Measurements from ENCODE around the gene NLRP7. TPM values are rescaled to one million over a fixed set of nuclear protein-coding genes. Genes with fewer than 3 reads are reported as not detected.
"Not testable (repeated sequence)": the region's sequence is repeated elsewhere in the genome, so short reads cannot be mapped to it uniquely, and the experiment has no call there.

Gene NLRP7
- total and polyA plus RNA-seq, 8 donors: 0.06 TPM; not detected in 7

- ATAC-seq (no peak), DNase-seq (no peak), FAIRE-seq (no peak)
- no peak for TF ChIP-seq CTCF (IDR thresholded peaks at IDR 0.05)
- WGBS, 2 donors: 29 to 40% methylated on average over 2 of the region's 2 CpGs
- no peaks in the 10 kb centered on the region for H3K27me3 ChIP-seq
- no peaks in the 10 kb centered on the region for H3K4me1 ChIP-seq
- H3K4me3 ChIP-seq: no peak overlapping the region
- H3K36me3 ChIP-seq: no peaks in the 10 kb centered on the region
- intact Hi-C loops (cut with DNase I): no loop called here
- no peak overlapping the region for H3K27ac ChIP-seq
- H3K9me3 ChIP-seq: no peaks in the 10 kb centered on the region
These were observed 2.1 kb upstream of the NLRP7 start for GRCh38 chr19:54949412-54949811.

- WGBS, 2 donors: 39 to 48% methylated on average over 11 of the region's 11 CpGs
- intact Hi-C loops (cut with DNase I); H3K36me3 ChIP-seq; H3K9me3 ChIP-seq; H3K4me3 ChIP-seq; ATAC-seq; H3K4me1 ChIP-seq; FAIRE-seq; DNase-seq; H3K27ac ChIP-seq; H3K27me3 ChIP-seq: not testable (repeated sequence)
These were observed 3.5 kb downstream of the NLRP7 start for GRCh38 chr19:54943772-54944361.

- intact Hi-C loops (cut with DNase I); DNase-seq; H3K36me3 ChIP-seq; H3K27ac ChIP-seq; H3K4me3 ChIP-seq; H3K27me3 ChIP-seq; H3K4me1 ChIP-seq; FAIRE-seq; ATAC-seq; H3K9me3 ChIP-seq: not testable (repeated sequence)
- 56 to 78% methylated on average over 9 to 15 of the region's 28 CpGs for WGBS, 2 donors
These were observed 7.8 kb downstream of the NLRP7 start for GRCh38 chr19:54939538-54939937.

- ATAC-seq: no peak
- H3K27ac ChIP-seq: no peak overlapping the region
- no peaks in the 10 kb centered on the region for H3K27me3 ChIP-seq
- H3K4me1 ChIP-seq: no peaks in the 10 kb centered on the region
- DNase-seq: no peak
- no peak for TF ChIP-seq CTCF (IDR thresholded peaks at IDR 0.05)
- no peaks in the 10 kb centered on the region for H3K36me3 ChIP-seq
- FAIRE-seq: no peak
- no peaks in the 10 kb centered on the region for H3K9me3 ChIP-seq
- no peak overlapping the region for H3K4me3 ChIP-seq
- WGBS, 2 donors: 52 to 56% methylated on average over 11 of the region's 11 CpGs
- intact Hi-C loops (cut with DNase I): no loop called here
These were observed 8.4 kb downstream of the NLRP7 start for GRCh38 chr19:54938906-54939305.

GRCh38 chr19:54937926-54938325, 9.4 kb downstream of the NLRP7 start:
- intact Hi-C loops (cut with DNase I): no loop called here
- no peaks in the 10 kb centered on the region for H3K4me1 ChIP-seq
- FAIRE-seq: no peak
- H3K27me3 ChIP-seq: no peaks in the 10 kb centered on the region
- no peaks in the 10 kb centered on the region for H3K36me3 ChIP-seq
- H3K4me3 ChIP-seq: no peak overlapping the region
- TF ChIP-seq CTCF (IDR thresholded peaks at IDR 0.05): no peak
- H3K27ac ChIP-seq: no peak overlapping the region
- ATAC-seq: no peak
- no peak for DNase-seq
- no peaks in the 10 kb centered on the region for H3K9me3 ChIP-seq
- WGBS, 2 donors: 51 to 69% methylated on average over 9 of the region's 9 CpGs

GRCh38 chr19:54928299-54928698, 19.0 kb downstream of the NLRP7 start:
- Histone ChIP-seq H3K4me3 (no peak overlapping the region), H3K27me3 (no peaks in the 10 kb centered on the region), H3K27ac (no peak overlapping the region), H3K36me3 (no peaks in the 10 kb centered on the region), H3K9me3 (no peaks in the 10 kb centered on the region), H3K4me1 (no peaks in the 10 kb centered on the region)
- intact Hi-C loops (cut with DNase I): no loop called here
- 73 to 80% methylated on average over 2 of the region's 2 CpGs for WGBS, 2 donors
- TF ChIP-seq CTCF (IDR thresholded peaks at IDR 0.05): no peak
- FAIRE-seq (no peak), DNase-seq (no peak), ATAC-seq (no peak)
